SU-DHL-6 (cell line): ENCODE data around the gene AQP1.

Experiments used
- H2AFZ ChIP-seq: fragments of 200-600 bp; sonication (generic); 2 replicates; pipeline ENCODE4 v1.6.1; 2014; ENCODE audit warnings: low read depth, mild to moderate bottlenecking, moderate library complexity, mixed read lengths, antibody characterized with exemption, low read length; ENCODE audit not compliant: severe bottlenecking
- H3F3A ChIP-seq: fragments of 200-600 bp; shearing (Covaris generic); 2 replicates; pipeline ENCODE4 v1.6.0; 2016; ENCODE audit warnings: antibody characterized with exemption, mild to moderate bottlenecking; ENCODE audit not compliant: insufficient read depth
- H3K27ac ChIP-seq: fragments of 200-600 bp; sonication (generic); 2 replicates; pipeline ENCODE4 v1.5.1; 2016; ENCODE audit warnings: low read depth, mild to moderate bottlenecking, low read length, moderate library complexity, mixed read lengths
- H3K27me3 ChIP-seq: fragments of 200-600 bp; sonication (generic), shearing (Covaris generic); 2 replicates; pipeline ENCODE4 v1.6.0; 2014; ENCODE audit warnings: mild to moderate bottlenecking, low read length
- H3K36me3 ChIP-seq: fragments of 200-600 bp; sonication (generic); 2 replicates; pipeline ENCODE4 v1.6.1; 2014; ENCODE audit warnings: mild to moderate bottlenecking, low read length, mixed read lengths
- H3K4me2 ChIP-seq: fragments of 300-600, 200-600 bp; shearing (Covaris generic), sonication (generic); 2 replicates; pipeline ENCODE4 v1.6.0; 2014; ENCODE audit warnings: low read length, low read depth, mild to moderate bottlenecking; ENCODE audit not compliant: poor library complexity, severe bottlenecking
- H3K4me3 ChIP-seq: fragments of 200-600 bp; sonication (generic); 2 replicates; pipeline ENCODE4 v1.5.1; 2014; ENCODE audit warnings: antibody characterized with exemption, low read length, mild to moderate bottlenecking, mixed read lengths; ENCODE audit not compliant: insufficient read depth, poor library complexity, severe bottlenecking
- H3K79me2 ChIP-seq: fragments of 200-600 bp; sonication (generic); 2 replicates; pipeline ENCODE4 v1.6.1; 2014; ENCODE audit warnings: mild to moderate bottlenecking, low read length, moderate library complexity; ENCODE audit not compliant: insufficient read depth
- H3K9ac ChIP-seq: fragments of 200-600 bp; sonication (generic); 2 replicates; pipeline ENCODE4 v1.7.0; 2014; ENCODE audit warnings: mild to moderate bottlenecking, low read length
- H3K9me2 ChIP-seq: fragments of 200-600 bp; sonication (generic); replicated peaks from 2 replicates; pipeline ENCODE4 v1.6.1; 2014; ENCODE audit warnings: low read length; ENCODE audit not compliant: insufficient read depth
- H3K9me3 ChIP-seq: fragments of 200-600 bp; sonication (generic); 2 replicates; pipeline ENCODE4 v1.6.1; 2014; ENCODE audit warnings: low read length, mixed read lengths; ENCODE audit not compliant: insufficient read depth
- H4K20me1 ChIP-seq: fragments of 200-600 bp; sonication (generic); 2 replicates; pipeline ENCODE4 v1.6.1; 2014; ENCODE audit warnings: low read depth, mild to moderate bottlenecking, antibody characterized with exemption, low read length, moderate library complexity, mixed read lengths
- EZH2phosphoT487 ChIP-seq: fragments of 200-600 bp; sonication (generic), shearing (Covaris generic); conservative IDR thresholded peaks from 2 replicates; pipeline ENCODE4 v1.6.1; 2018; ENCODE audit warnings: mild to moderate bottlenecking, antibody characterized with exemption, low read length, moderate library complexity, mixed read lengths
- TF ChIP-seq, protein P1 (sequence below): fragments of 200-600 bp; sonication (generic); IDR thresholded peaks from one replicate; pipeline ENCODE4 v1.5.1; 2017; ENCODE audit warnings: antibody characterized with exemption, mild to moderate bottlenecking, low read length, moderate library complexity; ENCODE audit not compliant: insufficient read depth, poor library complexity, severe bottlenecking

The AQP1 gene

DNA sequence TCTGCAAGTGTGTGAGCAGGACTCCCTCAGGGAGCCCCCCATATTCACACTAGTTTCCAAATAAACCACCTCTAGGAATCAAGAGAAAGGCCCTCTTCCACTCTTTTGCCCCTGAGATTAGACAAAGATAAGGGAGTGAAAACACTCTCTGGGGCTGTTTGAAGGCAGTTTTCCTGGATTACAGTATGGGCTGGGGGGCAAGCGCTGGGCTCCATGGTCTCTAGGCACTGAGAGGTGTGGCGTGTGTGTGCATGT, 1.0 kb downstream of the AQP1 start:
- Histone ChIP-seq H3K27me3 (no peaks in the 10 kb centered on the region), H3F3A (no peaks in the 10 kb centered on the region), H4K20me1 (no peaks in the 10 kb centered on the region), H3K4me3 (no peak overlapping the region), H2AFZ (no peak overlapping the region), H3K4me2 (no peak overlapping the region), H3K9me3 (no peaks in the 10 kb centered on the region), H3K36me3 (no peaks in the 10 kb centered on the region), H3K79me2 (no peaks in the 10 kb centered on the region), H3K9me2 (no peaks in the 10 kb centered on the region), H3K27ac (no peak overlapping the region), H3K9ac (no peak overlapping the region)
- TF ChIP-seq, protein P1, sequence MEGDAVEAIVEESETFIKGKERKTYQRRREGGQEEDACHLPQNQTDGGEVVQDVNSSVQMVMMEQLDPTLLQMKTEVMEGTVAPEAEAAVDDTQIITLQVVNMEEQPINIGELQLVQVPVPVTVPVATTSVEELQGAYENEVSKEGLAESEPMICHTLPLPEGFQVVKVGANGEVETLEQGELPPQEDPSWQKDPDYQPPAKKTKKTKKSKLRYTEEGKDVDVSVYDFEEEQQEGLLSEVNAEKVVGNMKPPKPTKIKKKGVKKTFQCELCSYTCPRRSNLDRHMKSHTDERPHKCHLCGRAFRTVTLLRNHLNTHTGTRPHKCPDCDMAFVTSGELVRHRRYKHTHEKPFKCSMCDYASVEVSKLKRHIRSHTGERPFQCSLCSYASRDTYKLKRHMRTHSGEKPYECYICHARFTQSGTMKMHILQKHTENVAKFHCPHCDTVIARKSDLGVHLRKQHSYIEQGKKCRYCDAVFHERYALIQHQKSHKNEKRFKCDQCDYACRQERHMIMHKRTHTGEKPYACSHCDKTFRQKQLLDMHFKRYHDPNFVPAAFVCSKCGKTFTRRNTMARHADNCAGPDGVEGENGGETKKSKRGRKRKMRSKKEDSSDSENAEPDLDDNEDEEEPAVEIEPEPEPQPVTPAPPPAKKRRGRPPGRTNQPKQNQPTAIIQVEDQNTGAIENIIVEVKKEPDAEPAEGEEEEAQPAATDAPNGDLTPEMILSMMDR, result no peak
- TF ChIP-seq EZH2phosphoT487, result no peak

DNA sequence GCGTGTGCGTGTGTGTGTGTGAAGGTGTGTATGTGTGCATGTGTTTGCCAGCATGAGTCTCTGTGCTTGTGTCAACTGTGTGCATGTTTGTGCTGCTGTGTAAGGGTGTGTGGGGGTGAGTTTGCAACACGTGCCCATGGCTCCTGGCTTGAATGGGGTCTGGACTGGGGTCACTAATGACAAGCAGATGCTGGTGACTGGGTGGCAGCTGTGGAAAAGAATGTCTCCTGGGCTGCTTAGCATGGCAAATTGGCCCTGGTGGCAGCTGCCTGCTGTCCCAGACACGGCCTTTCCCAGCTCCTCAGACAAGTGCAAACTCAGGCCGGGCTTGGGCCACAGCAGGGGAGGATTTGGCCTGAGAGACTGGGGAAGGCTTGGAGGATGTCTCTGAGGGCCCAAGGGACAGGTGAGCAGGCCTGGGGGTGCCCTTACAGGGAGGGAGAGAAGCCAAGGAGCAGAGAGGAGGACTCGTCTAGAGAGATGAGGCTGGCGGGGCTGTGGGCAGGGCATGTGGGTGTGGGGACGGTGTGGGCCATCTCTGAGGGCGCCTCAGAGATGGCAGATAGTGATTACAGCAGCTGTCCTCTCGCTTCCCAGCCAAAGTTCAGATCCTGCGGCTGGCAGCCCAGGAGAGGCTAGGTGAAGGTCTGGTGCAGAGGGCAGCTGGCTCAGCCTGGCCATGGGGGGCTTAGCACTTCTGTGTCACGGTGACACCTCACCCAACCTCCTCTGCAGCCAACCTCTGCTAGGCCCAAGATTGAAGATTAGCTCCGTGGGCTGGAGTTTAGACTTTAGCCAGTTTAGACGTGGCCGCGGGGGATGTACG, 1.5 kb downstream of the AQP1 start:
- Histone ChIP-seq H4K20me1 (no peaks in the 10 kb centered on the region), H2AFZ (no peak overlapping the region), H3K9ac (no peak overlapping the region), H3K27me3 (no peaks in the 10 kb centered on the region), H3K9me2 (no peaks in the 10 kb centered on the region), H3K4me3 (no peak overlapping the region), H3K36me3 (no peaks in the 10 kb centered on the region), H3K79me2 (no peaks in the 10 kb centered on the region), H3K9me3 (no peaks in the 10 kb centered on the region), H3K4me2 (no peak overlapping the region), H3F3A (no peaks in the 10 kb centered on the region), H3K27ac (no peak overlapping the region)
- TF ChIP-seq EZH2phosphoT487, result no peak
- TF ChIP-seq, protein P1, result no peak

DNA sequence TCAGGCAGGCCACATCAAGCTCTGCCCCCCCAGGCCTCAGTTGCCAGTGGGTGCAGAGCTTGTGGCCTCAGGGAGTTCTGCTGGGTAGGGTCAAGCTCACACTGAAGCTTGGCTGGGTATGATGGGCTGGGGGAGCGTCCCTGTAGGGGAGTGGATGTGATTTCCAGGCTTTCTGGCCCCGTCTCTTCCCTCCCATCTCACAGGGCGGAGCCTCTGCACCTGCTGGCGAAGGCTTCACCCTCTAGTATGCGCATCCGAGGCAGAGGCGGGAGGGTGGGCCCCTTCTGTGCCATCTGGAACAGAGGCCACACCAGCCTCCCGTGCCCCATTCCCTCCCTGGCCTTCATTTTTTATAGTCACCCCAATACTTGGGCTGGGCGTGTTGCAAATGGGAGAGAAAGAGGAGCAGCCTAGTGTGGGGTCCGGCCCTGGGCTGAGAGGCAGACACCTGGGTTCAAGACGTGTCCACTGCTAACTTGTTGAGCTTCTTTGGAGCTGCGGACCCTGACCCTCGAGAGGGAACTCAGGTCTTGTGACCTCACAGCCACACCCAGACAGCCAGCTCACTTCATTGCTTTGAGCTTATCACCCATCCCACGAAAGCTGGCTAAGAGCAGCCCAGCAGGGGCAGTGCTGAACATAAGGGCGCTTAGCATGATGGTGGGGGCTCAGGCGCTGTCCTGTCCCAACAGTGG, 2.3 kb downstream of the AQP1 start:
- Histone ChIP-seq H3K27me3 (no peaks in the 10 kb centered on the region), H4K20me1 (no peaks in the 10 kb centered on the region), H3K79me2 (no peaks in the 10 kb centered on the region), H3K9me3 (no peaks in the 10 kb centered on the region), H3K4me3 (no peak overlapping the region), H3K4me2 (no peak overlapping the region), H2AFZ (no peak overlapping the region), H3K27ac (no peak overlapping the region), H3K36me3 (no peaks in the 10 kb centered on the region), H3K9ac (no peak overlapping the region), H3F3A (no peaks in the 10 kb centered on the region), H3K9me2 (no peaks in the 10 kb centered on the region)
- no peak for TF ChIP-seq EZH2phosphoT487
- TF ChIP-seq, protein P1, result no peak
